ENCODE measurements around the gene FXYD3. TPM values are rescaled to one million over a fixed set of nuclear protein-coding genes. Genes with fewer than 3 reads are reported as not detected.

Gene FXYD3
- total and polyA plus RNA-seq, 2 of the 13 experiments (the other 11 are each of a cell fraction or from before 2014, with no cell fraction given) = 4.9 TPM; not detected in 1

GRCh38 chr19:35136977-35137702 lies 21.5 kb downstream of the FXYD3 start (continued):
- peak; percentile 27; the same call in 1 of the 2 replicates for TF ChIP-seq ZSCAN9 (CRISPR knock-in tag; IDR thresholded peaks at IDR 0.05; ENCODE audit: borderline replicate concordance)
- TF ChIP-seq ZNF264 (CRISPR knock-in tag; IDR thresholded peaks at IDR 0.05) = 0 out of 2 replicates have a peak, but pooled peaks have one; percentile 38
- TF ChIP-seq AKNA (CRISPR knock-in tag; IDR thresholded peaks at IDR 0.05; ENCODE audit: borderline replicate concordance) = no peak
- TF ChIP-seq ZNF678 (CRISPR knock-in tag; IDR thresholded peaks at IDR 0.05) = no peak
- no peak for TF ChIP-seq HNRNPH1 (optimal IDR thresholded peaks at IDR 0.05; ENCODE audit: low read depth, low read length)
- TF ChIP-seq ZNF609 (CRISPR knock-in tag; IDR thresholded peaks at IDR 0.05; ENCODE audit: borderline replicate concordance) = peak; percentile 76
- TF ChIP-seq ATF3 (CRISPR knock-in tag; IDR thresholded peaks at IDR 0.05) = no peak
- no peak for TF ChIP-seq ISL2 (CRISPR knock-in tag; IDR thresholded peaks at IDR 0.05)
- peak; percentile 52; the same call in 1 of the 2 replicates for TF ChIP-seq CBFB (CRISPR knock-in tag; IDR thresholded peaks at IDR 0.05)
- 0 out of 2 replicates have a peak, but pooled peaks have one; percentile 20 for TF ChIP-seq UBTF (CRISPR knock-in tag; IDR thresholded peaks at IDR 0.05)
- peak; percentile 38; the same call in 1 of the 2 replicates for TF ChIP-seq ERF (CRISPR knock-in tag; IDR thresholded peaks at IDR 0.05)
- TF ChIP-seq ZBTB2 (CRISPR knock-in tag; IDR thresholded peaks at IDR 0.05; ENCODE audit: low read depth) = no peak
- TF ChIP-seq SOX5 (CRISPR knock-in tag; IDR thresholded peaks at IDR 0.05; ENCODE audit: borderline replicate concordance) = peak; percentile 55; the same call in 1 of the 2 replicates
- peak; percentile 59; the same call in 1 of the 2 replicates for TF ChIP-seq GFI1 (CRISPR knock-in tag; IDR thresholded peaks at IDR 0.05; ENCODE audit: borderline replicate concordance)
- no peak for TF ChIP-seq RFX5 (IDR thresholded peaks at IDR 0.05; ENCODE audit: low read depth, low read length)
